ENCODE results near the gene SYAP1. TPM values are rescaled to one million over a fixed set of nuclear protein-coding genes. Genes with fewer than 3 reads are reported as not detected.

The SYAP1 gene
- total and polyA plus RNA-seq, 9 of the 15 experiments (the other 6 are each of a cell fraction or from before 2014, with no cell fraction given) = 5.7 to 35.3 (median 27.6) TPM

DNA sequence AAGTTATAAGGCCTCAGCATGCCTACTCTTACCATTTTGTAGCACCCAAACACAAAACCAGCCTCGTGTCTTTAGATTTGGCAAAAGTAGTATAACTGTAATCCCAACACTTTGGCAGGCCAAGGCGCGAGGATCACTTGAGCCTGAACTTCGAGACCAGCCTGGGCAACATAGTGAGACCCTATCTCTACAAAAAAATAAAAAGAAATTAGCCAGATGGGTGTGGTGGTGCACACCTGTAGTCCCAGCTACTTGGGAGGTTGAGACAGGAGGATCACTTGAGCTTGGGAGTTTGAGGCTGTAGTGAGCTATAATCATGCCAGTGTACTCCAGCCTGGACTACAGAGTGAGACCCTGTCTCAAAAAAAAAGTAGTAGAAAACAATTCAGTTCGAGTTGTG, 17.6 kb downstream of the SYAP1 start (continued):
- TF ChIP-seq ZSCAN29 (IDR thresholded peaks at IDR 0.05) (no peak), THRAP3 (IDR thresholded peaks at IDR 0.05; ENCODE audit: borderline replicate concordance) (no peak), KLF1 (tag; IDR thresholded peaks at IDR 0.05) (no peak)

DNA sequence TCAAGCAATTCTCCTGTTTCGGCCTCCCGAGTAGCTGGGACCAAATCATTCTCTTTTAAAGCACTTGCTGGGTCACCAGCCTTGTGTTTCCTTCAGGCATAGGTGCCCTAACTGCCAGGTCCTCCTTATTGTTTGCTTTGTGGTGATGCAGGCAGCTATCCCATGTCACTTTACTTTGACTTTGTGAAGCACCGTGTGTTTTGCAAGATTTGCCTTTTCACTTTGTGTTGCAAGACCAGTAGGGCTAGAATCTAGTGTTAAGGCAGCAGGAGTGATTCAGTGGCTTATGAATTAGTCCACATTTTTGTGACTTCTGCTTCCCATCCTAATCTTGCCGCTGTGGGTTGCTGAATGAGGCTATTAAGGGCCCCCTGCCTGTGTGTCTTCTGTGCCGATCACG, 20.2 kb downstream of the SYAP1 start:
- H3K27ac ChIP-seq (ENCODE audit: extremely low read depth, low read depth, low read length) = no peak overlapping the region
- H3K9me3 ChIP-seq (replicated peaks; ENCODE audit: control insufficient read depth, insufficient read depth, low read depth, low read length) = no peaks in the 10 kb centered on the region
- FAIRE-seq (no peak), ATAC-seq (no peak), DNase-seq (ENCODE audit: extremely low read depth in 1 of 4, low spot score in 3 of 4) (no peak)
- BruUV-seq (replicated peaks) = no TSS peak
- in situ Hi-C loops (cut with MboI) (no loop called here), intact Hi-C loops (cut with micrococcal nuclease) (no loop called here)
- H3K9me1 ChIP-seq (ENCODE audit: control insufficient read depth, insufficient read depth, low read length) = no peaks in the 10 kb centered on the region
- no peaks in the 10 kb centered on the region for H3K79me2 ChIP-seq (ENCODE audit: control insufficient read depth, insufficient read depth, low read length)
- H3K9ac ChIP-seq (ENCODE audit: insufficient read depth in 1 of 2, low read depth in 2 of 2, low read length in 2 of 2) = no peak overlapping the region
- peaks cover 71% of the 10 kb centered on the region; the same call in 2 of the 3 replicates for H3K36me3 ChIP-seq (ENCODE audit: control insufficient read depth, insufficient read depth, low read length)
- no peak overlapping the region for H2AFZ ChIP-seq (ENCODE audit: low read depth, low read length)
- WGBS (ENCODE audit: insufficient coverage, low coverage, missing lambda C conversion rate) = 72% methylated on average over 6 of the region's 6 CpGs
- ChIA-PET CTCF (ENCODE audit: low intra/inter-chr PET ratio) (no interaction called here), POLR2A (interaction anchor here (0.6 to 1.2 kb wide), 2 partner anchors 20 to 130 kb away, joined by 3 read pairs; partner anchors contain the start of genes RBBP7 and SYAP1)
- H3K4me2 ChIP-seq (ENCODE audit: insufficient read depth, low read length) = no peak overlapping the region
- no peaks in the 10 kb centered on the region for H3K27me3 ChIP-seq (ENCODE audit: control insufficient read depth in 2 of 2, insufficient read depth in 2 of 2, low read length in 2 of 2)
- H4K20me1 ChIP-seq (replicated peaks; ENCODE audit: control insufficient read depth, insufficient read depth, low read length) = no peaks in the 10 kb centered on the region
- H3K4me1 ChIP-seq (replicated peaks in 1 of 2; ENCODE audit: control insufficient read depth in 2 of 2, insufficient read depth in 2 of 2, low read length in 2 of 2) = no peaks in the 10 kb centered on the region
- TF ChIP-seq PHF8 (IDR thresholded peaks at IDR 0.05; ENCODE audit: borderline replicate concordance, low read length) (no peak), TFAM (CRISPR knock-in tag; conservative IDR thresholded peaks at IDR 0.05) (no peak), TBL1XR1 (IDR thresholded peaks at IDR 0.05; ENCODE audit: low read length in 2 of 2) (no peak), ZNF282 (CRISPR knock-in tag; IDR thresholded peaks at IDR 0.05) (no peak), GTF2E2 (tag; IDR thresholded peaks at IDR 0.05) (no peak), PURB (CRISPR knock-in tag; IDR thresholded peaks at IDR 0.05; ENCODE audit: low read depth) (no peak), ZNF696 (CRISPR knock-in tag; conservative IDR thresholded peaks at IDR 0.05) (no peak)
- TF ChIP-seq, protein P1, sequence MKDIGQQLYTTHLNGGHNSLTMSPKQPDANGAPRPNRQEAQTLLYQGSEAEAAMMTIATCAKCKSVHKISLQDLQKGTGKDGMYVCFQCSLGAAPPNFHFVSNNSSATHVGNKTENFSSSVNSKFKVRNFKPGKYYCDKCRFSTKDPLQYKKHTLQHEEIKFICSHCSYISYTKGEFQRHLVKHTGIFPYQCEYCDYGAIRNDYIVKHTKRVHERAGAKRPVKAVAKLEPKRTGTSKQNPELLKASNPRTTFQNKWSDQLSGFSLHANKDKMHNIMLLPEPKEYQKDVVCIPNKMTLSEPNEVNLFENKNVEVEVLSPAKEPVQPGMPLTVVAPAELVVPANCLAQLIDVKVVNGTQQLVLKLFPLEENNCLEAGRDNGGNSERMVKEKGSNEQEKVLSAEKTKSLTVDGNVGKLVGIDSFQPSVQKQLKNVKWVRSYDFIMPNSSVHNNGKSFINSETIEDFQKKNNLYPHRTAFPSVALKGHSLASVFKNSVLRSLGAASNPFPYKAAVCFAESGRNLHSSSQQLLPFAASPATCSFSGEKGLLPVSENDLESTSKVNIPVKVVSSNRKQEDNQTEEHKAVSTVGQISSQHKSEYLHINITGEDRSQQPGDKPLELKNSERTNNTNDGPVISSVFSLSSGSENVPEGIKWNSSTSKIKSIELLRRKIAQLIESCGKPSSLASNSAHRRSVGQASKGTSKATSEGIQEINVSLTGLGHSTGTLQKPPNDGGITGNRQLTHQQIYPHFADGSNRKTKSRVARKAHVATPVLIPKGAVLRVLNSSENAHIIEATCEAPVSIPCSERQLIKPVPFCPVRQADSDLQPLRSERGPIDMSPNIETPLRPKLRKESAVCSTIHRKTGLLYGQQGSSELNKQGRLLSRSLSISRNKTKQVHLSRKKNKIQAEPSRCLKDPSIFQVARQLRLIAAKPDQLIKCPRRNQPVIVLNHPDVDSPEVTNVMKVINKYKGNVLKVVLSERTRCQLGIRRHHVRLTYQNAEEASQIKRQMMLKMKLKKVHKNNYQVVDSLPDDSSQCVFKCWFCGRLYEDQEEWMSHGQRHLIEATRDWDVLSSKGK (CRISPR knock-in tag; IDR thresholded peaks at IDR 0.05) = no peak
- TF ChIP-seq, protein P2, sequence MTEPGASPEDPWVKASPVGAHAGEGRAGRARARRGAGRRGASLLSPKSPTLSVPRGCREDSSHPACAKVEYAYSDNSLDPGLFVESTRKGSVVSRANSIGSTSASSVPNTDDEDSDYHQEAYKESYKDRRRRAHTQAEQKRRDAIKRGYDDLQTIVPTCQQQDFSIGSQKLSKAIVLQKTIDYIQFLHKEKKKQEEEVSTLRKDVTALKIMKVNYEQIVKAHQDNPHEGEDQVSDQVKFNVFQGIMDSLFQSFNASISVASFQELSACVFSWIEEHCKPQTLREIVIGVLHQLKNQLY (CRISPR knock-in tag; conservative IDR thresholded peaks at IDR 0.05) = no peak
- TF ChIP-seq, protein P3, sequence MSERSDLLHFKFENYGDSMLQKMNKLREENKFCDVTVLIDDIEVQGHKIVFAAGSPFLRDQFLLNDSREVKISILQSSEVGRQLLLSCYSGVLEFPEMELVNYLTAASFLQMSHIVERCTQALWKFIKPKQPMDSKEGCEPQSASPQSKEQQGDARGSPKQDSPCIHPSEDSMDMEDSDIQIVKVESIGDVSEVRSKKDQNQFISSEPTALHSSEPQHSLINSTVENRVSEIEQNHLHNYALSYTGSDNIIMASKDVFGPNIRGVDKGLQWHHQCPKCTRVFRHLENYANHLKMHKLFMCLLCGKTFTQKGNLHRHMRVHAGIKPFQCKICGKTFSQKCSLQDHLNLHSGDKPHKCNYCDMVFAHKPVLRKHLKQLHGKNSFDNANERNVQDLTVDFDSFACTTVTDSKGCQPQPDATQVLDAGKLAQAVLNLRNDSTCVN (CRISPR knock-in tag; IDR thresholded peaks at IDR 0.05) = no peak
- H3K4me3 ChIP-seq = no peak overlapping the region

All from K562 (cell line).